GM11168 (cell line): ENCODE measurements around the gene KLHL13.
"Not testable (repeated sequence)": the region's sequence is repeated elsewhere in the genome, so short reads cannot be mapped to it uniquely, and the experiment has no call there.

Source experiments
- in situ Hi-C: fragments of 300-500 bp; cut with MboI; formaldehyde crosslinking; loops from one replicate; pipeline ENCODE4 v1.12.0; 2022; ENCODE audit warnings: low sequenced_read_pairs; ENCODE audit not compliant: unreplicated experiment

The KLHL13 gene, protein sequence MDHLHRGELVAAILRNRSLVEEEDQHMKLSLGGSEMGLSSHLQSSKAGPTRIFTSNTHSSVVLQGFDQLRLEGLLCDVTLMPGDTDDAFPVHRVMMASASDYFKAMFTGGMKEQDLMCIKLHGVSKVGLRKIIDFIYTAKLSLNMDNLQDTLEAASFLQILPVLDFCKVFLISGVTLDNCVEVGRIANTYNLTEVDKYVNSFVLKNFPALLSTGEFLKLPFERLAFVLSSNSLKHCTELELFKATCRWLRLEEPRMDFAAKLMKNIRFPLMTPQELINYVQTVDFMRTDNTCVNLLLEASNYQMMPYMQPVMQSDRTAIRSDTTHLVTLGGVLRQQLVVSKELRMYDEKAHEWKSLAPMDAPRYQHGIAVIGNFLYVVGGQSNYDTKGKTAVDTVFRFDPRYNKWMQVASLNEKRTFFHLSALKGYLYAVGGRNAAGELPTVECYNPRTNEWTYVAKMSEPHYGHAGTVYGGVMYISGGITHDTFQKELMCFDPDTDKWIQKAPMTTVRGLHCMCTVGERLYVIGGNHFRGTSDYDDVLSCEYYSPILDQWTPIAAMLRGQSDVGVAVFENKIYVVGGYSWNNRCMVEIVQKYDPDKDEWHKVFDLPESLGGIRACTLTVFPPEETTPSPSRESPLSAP

DNA sequence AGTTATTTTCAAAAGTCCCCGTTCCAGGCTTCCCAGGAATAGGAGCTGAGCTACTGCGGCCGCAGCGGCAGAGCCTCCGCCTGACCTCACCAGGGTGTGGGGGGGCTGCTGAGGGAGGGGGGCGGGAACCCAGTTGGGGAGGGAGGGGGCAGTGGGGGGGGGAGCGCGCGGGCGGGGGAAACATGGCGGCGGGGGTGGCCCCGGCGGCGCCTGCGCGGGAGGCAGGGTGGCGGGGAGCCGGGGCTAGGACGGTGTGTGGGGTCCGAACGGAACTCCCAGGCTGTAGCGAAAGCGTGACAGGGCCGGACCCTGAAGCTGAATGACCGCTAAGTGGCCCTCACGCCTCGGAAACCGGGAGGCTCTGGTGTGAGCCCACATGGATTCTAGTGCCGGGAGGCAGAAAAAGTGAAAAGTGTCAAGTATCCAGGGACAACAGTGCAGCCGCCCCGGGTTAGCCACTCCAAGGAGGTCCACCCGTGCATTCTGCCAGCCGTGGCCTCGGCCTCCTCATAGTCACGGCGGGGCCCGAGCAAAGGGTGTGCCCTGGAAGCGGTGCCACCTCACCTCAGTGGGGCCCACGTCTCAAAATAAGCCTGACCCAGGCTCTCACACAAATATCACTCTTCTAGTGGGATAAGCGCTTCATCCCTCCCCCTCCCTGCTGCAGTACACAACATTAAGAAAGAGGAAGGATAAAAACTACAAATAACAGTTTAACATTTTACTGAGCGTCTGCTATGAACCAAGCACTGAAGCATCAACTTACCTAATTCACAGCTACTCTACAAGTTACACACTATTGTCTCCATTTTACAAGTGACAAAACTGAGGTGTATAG lies at the start of gene KLHL13:
Gene KLHL13 (minus strand): TSS at position 98 of the 838 bp plus-strand sequence. CDS start 88,337 bp downstream, outside the sequence.
- in situ Hi-C loops, result no loop called here

DNA sequence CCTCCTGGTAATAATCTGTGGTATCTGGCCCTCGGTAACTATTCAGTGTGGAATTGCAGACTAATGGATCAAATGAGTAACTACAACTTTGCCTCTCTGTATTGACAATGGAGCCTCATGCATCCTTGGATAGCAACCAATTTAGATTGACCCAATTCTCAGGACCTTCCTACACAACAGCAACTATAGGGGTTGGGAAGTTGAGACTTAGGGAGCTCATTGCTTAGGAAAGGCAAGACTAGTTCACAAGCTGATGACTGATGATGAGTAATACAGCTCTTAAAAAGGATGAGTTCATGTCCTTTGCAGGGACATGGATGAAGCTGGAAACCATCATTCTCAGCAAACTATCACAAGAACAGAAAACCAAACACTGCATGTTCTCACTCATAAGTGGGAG lies 47.5 kb upstream of the KLHL13 start:
- in situ Hi-C loops, result no loop called here

DNA sequence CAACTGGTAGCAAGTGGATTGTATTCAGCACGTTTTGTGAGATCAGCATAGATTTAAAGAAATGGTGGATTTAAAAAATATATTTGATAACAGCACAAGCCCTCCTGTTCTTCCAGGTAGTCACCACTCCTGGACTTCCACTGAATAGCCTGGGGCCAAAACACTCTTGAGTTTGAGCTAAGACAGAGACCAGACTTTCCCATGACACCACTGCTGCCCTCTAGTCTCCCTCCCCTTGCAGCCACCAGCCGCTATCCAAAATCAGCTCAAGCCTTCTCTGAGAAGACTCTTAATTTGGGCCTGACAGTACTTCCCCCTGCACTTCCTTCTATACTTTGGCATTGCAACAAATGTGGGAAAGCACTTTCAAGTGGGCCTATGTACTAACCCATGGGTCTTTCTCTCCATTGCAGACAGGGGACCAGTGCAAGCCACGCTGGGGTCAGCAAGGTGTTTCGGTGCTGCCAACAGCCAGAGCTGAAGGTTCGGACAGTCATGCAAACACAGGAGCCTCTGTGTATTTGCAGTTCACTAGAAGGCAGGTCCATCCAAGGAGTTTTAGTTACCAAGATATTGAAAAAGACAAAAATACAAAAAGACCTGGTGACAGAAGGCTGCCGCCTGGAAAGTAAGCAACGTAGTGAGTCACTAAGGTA lies 40.5 kb upstream of the KLHL13 start:
- in situ Hi-C loops, result no loop called here

DNA sequence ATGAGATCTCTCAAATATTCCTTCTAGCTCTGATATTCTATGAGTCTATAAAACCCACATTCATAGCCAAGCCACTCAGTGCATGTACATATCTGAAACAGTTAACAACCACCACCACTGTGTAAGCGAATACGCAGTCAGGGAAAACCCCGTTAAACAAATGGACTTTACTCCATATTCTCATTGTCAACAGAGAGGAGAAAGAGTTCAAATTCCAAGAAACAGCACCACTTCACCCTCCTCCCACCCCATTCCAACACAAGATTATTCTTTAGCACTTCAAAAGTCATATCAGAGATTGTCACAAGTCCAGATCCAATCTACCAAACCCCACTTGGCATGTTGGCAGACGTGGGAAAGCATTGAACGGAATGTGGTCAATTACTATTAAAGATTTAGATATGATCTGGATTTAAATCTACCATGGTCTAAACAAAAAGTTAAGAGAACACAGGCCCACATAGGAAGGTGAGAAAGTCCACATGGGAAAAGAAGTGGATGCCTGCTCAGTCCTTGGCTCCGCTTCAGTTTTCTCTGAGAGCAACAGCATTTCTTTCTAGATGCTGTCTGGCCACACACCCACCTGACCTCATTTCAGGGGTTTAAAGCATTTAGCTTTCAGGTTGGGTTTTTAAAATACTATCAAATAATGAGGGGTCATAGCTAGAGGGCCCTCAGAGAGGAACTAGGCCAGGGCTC lies 39.8 kb upstream of the KLHL13 start:
- in situ Hi-C loops, result no loop called here

DNA sequence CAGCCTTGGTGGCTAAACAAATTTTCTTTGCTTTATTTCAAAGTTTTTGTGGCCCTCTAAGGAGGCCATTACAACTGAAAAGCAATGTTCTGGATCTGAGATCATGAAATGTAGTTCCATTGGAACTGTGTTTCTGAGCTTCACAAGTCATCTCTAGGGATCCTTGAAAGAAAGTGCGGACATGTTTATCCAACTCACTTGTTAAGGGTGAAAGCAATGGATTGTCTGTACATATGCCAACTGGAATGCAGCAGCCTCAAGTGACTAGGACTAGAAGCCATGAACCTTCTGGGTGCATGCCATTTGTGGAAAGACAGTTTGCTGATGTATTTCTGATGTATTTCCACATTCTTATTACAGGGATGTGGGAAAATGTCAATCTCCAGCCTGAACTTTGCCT lies 36.7 kb upstream of the KLHL13 start:
- in situ Hi-C loops, result no loop called here

DNA sequence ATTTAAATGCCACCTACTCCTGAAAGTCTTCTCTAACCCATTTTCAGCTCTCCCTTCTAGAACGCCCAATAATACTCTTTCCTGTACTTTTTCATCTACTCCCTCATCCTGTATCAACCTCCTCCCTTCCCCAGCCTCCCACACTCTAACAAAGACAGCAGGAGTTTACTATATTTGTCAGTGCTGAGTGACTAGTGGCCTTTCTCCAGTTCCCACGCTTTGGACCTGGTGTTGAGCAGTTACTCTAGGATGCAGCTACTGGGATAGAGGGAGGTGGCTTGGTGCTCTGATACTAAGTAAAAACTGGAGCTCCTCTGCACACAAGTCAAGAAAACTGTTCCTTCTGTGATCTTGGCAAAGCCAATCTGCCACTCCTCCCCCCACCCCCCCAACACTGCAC lies 36.1 kb upstream of the KLHL13 start:
- in situ Hi-C loops, result no loop called here

DNA sequence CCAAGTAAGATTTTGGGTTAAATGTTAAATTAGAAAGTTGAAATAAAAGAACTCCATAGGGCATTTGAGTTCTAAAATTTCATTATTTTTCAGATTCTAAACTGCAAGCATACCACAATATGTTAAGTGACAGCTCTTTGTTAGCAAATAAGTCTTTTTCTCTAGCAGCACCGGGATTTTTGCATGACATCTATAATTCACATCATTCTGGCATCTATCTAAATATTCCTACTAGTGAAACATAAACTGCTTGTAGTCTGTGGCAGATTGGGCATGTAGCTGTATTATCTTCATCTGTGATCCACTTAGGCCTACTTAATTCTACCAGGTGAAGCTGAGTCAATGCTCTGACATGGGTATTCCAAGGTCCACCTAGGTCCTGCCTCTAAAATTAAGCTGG lies 32.1 kb upstream of the KLHL13 start:
- in situ Hi-C loops, result no loop called here

DNA sequence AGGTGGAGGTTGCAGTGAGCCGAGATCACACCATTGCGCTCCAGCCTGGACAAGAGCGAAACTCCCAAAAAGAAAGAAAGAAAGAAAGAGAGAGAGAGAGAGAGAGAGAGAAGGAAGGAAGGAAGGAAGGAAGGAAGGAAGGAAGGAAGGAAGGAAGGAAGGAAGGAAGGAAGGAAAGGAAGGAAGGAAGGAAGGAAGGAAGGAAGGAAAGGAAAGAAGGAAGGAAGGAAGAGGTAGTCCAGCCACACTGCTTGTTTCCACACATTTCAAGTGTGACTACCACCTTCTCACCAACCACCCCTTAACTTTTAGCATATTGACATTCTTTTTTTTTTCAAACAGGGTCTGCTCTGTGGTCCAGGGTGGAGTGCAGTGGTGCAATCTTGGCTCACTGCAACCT lies 31.2 kb upstream of the KLHL13 start:
- in situ Hi-C loops, result not testable (repeated sequence)

DNA sequence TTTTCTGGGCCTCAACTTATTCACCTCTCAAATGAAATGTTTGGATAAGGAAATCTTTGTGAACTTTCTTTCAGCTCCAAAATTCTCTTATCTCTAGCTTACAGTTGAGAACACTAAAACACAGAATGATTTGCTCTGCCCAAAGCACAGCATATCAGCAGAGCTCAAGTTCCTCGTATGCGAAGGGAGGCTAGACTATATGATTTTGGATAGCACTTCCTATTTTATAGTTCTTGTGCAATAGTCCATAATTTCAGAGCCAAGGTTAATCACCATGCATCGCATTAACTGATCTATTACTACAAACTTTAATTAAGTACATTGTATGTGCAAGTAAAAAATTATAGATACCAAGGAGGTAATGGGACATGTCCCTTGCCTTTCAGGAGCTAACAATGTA lies 27.0 kb upstream of the KLHL13 start:
- in situ Hi-C loops, result no loop called here

DNA sequence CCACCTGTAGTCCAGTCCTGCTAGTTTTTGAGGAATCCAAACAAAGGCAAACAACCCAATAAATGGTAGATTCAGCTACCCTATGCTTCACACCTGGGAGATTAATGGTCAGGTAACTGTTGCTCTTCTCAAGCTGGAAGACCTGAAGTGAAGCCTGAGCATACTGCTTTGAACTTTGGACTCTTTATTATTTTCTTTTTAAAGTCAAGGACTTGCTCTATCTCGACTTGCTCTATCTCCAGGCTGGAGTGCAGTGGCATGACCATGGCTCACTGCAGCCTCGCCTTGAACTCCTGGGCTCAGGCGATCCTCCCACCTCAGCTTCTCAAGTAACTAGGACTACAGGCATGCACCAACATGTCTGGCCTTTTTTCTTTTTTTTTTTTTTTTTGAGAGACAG lies 14.7 kb upstream of the KLHL13 start:
- in situ Hi-C loops, result no loop called here

DNA sequence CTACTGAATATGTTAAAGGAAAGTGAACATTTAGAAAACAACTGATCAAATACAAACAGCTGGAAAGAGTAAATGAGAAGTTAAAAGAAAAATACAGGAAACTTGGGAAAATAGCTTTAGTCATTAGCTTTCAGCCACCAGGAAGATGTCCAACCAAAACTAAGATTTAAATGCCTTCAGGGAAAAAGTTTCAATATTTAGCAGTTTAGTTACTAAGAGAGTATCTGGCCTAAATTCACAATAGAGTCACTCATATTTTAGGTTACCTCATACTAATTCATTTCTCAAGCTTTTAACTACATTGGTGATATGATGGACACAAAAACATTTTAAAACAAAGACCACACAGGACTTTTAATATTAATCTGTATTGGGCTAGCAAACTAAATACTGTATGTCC lies 13.1 kb upstream of the KLHL13 start:
- in situ Hi-C loops, result no loop called here

DNA sequence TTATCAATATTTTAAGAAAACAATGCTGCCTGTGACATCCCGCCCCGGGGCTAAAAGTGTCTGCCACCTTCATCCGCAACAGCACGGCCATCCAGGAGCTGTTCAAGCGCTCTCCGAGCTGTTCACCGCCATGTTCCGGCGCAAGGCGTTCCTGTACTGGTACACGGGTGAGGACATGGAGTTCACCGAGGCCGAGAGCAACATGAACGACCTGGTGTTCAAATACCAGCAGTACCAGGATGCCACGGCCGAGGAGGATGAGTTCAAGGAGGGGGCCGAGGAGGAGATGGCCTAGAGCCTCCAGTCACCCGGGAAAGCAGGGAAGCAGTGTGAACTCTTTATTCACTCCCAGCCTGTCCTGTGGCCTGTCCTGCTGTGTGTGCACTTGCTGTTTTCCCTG lies 12.1 kb upstream of the KLHL13 start:
- in situ Hi-C loops, result no loop called here

DNA sequence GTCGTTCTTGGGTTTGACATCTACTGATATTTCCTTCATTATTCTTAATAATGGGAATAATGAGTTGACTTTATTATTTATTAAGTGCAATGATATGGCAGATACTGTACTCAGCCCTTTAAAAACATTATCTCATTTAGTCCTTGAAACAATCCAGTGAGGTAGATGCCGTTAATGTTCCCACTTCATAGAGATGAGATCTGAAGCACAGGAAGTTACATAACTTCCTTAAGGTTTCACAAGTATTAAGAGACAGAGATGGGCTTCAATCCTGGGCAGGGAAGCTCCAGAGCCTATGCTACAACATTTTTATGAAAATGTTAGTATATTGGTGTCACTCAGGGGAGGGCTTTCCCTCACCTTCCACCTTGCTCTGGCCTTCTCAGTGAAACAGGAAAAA lies 9.7 kb upstream of the KLHL13 start:
- in situ Hi-C loops, result no loop called here

DNA sequence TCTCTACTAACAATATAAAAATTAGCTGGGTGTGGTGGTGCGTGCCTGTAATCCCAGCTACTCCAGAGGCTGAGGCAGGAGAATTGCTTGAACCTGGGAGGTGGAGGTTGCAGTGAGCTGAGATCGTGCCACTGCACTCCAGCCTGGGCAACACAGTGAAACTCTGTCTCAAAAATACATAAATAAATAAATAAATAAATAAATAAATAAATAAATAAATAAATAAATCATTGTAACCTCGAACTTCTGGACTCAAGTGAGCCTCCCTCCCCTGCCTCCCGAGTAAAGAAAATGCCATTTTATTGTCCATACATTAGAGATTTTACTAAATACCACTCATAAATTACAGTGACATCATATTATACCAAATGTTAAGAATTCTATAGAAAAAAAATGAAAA lies 7.6 kb upstream of the KLHL13 start:
- in situ Hi-C loops, result not testable (repeated sequence)

DNA sequence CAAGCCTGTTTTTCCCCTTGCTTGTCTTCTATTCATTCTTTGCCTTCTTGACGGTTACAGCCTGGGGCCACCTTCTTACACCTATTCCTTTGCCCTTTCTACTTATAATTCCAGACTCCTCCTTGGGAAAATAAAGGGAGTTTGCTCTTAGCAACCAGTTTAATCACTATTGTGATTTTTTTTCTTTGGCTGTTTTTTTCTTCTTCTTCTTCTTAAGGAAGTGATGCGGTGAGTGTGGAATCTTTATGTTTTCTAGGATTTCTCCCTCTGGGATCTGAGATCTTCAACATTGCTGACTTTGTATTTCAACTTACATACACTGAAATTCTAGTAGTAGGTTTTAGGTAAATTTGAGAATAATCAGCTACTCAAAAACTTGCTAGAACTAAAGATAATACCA lies 1.1 kb upstream of the KLHL13 start:
- in situ Hi-C loops, result no loop called here

DNA sequence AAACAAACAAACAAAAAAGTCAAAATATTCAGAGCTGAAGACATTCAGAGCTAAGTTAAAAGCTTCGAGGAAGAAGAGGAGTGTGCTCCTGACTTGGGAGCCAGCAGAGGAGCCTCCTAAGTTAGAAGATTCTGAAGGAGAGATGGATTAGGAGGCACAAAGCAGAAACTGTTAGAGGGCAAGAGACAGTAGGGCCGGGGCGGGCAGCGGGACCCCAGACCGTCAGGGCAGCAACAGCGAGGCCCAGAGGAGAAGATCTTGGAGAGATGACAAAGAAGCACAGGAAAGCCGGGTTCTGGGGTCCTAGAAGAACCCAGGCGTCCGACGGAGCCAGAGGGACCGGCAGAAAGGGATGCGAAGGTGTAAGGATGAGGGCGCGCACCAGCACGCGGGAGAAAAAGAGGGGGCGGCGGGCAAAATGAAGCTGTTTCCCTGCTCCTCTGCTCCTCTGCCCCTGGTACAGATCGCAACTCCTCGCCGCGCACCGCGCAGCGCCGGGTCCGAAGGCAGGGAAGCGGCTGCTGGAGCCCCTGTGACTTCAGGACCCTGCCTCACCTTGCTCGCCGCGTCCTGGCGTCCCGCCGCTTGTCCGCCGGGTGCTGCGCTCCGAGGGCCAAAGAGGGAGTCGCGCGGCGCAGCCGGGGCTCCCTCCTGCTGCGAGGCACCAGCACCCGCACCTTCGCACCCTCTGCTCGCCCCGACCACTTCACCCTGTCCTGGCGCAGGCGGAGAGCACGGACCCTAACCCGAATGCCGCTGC lies 477 bp downstream of the KLHL13 start:
- in situ Hi-C loops, result no loop called here

DNA sequence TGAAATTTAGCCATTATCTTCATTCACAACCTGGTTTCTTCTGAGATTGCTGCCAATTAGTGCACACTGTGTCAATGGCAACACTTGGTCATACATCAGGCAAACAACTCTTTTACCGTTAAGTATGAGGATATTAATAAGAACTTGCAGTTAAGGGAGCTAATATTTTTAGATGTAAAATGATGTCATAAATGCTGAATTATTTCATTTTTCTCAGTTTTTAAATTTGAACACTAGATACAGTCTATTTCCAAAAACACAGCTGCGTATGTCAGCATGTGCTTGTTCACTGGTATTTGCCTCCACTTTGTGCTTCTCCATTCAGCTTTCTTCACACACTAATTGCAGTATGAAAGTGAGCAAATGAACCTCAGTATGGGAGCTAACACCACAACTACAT lies 1.6 kb downstream of the KLHL13 start:
- in situ Hi-C loops, result no loop called here

DNA sequence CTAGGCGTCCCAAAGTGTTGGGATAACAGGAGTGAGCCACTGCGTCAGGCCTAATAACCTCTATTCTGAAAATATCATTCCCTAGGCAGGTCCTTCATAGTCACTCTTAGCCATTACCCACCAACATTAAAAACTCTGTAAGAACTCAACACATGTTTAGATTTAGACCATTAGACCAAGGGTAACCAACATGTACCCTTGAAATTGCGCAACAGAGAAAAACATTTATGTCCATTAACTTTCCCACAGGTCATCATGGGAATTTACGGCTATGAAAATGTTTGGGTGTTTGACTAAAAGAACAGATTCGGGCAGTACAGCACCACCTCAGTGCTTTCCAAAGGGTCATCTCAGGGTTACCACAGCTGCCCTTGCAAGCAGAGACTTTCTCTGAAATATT lies 7.5 kb downstream of the KLHL13 start:
- in situ Hi-C loops, result no loop called here

DNA sequence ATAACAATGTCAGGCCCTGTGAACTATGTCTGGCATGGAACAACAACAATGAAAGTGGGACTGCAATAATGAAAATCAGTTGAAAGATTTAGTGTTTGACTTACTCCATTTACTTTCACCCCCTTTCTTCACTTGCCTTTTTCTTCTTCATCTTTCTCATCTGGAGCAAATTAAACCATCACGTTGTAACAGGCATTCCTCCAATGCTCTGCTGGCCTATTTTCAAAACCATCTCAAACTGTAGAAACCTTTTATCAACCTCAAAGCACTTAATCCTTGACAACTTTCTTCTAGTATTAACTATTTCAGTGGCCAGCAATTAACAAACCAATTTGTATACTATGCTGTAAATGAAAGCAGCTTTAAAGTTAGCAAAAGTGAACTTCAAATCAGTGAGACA lies 8.3 kb downstream of the KLHL13 start:
- in situ Hi-C loops, result no loop called here
